Keratinocyte (primary cell): ENCODE measurements around the gene NAAA.

Experiments
- CTCF ChIP-seq, 3 experiments: IDR thresholded peaks in 1 of 3; conservative IDR thresholded peaks in 1 of 3; optimal IDR thresholded peaks in 1 of 3; 2 replicates in 2 of 3; 3 replicates in 1 of 3; pipeline versions ENCODE3 to v1.5.1; 2011; ENCODE audit warnings: low read length in 3 of 3, mild to moderate bottlenecking in 3 of 3, moderate library complexity in 2 of 3, control low read depth in 1 of 3, inconsistent platforms in 1 of 3; ENCODE audit not compliant: insufficient read depth in 2 of 3; ENCODE audit errors: extremely low read depth in 1 of 3
- EZH2 ChIP-seq: IDR thresholded peaks from one replicate; pipeline ENCODE4 v1.6.1; 2012; ENCODE audit warnings: inconsistent platforms, mild to moderate bottlenecking, low read length, moderate library complexity

- TF ChIP-seq CTCF (optimal IDR thresholded peaks at IDR 0.05 in 1 of 3, IDR thresholded peaks at IDR 0.05 in 1 of 3, conservative IDR thresholded peaks at IDR 0.05 in 1 of 3; ENCODE audit: extremely low read depth in 1 of 3, insufficient read depth in 2 of 3, low read length in 3 of 3) (no peak), EZH2 (no peak)
Observed at GRCh38 chr4:75973766-75974165, 33.0 kb upstream of the NAAA start.
